GM04504 (cell line): ENCODE data around the gene BTRC.

Source experiments
- DNase-seq: peaks from one replicate; pipeline ENCODE4 v3.0.0-alpha.2; 2012; ENCODE audit warnings: low read depth

Gene BTRC

GRCh38 chr10:101444058-101444898, 90.3 kb downstream of the BTRC start:
- no peak for DNase-seq

GRCh38 chr10:101446071-101446470, 92.1 kb downstream of the BTRC start:
- DNase-seq, result no peak

GRCh38 chr10:101446947-101447346, 93.0 kb downstream of the BTRC start:
- no peak for DNase-seq

GRCh38 chr10:101447477-101447876, 93.5 kb downstream of the BTRC start:
- no peak for DNase-seq

- DNase-seq, result no peak
Measured at GRCh38 chr10:101450277-101451080, 96.5 kb downstream of the BTRC start.

GRCh38 chr10:101451261-101451660, 97.3 kb downstream of the BTRC start:
- no peak for DNase-seq

- DNase-seq, result no peak
Measured at GRCh38 chr10:101451667-101452069, 97.7 kb downstream of the BTRC start.

GRCh38 chr10:101452176-101452575, 98.2 kb downstream of the BTRC start:
- no peak for DNase-seq

GRCh38 chr10:101452593-101452992, 98.6 kb downstream of the BTRC start:
- no peak for DNase-seq

- no peak for DNase-seq
Measured at GRCh38 chr10:101453318-101453717, 99.4 kb downstream of the BTRC start.

- DNase-seq, result no peak
Measured at GRCh38 chr10:101453791-101454718, 100.1 kb downstream of the BTRC start.

GRCh38 chr10:101458869-101459268, 104.9 kb downstream of the BTRC start:
- no peak for DNase-seq

GRCh38 chr10:101464082-101464481, 110.1 kb downstream of the BTRC start:
- DNase-seq, result no peak

GRCh38 chr10:101464599-101464998, 110.6 kb downstream of the BTRC start:
- no peak for DNase-seq

- no peak for DNase-seq
Measured at GRCh38 chr10:101466016-101466912, 112.3 kb downstream of the BTRC start.

- peak; percentile 39 for DNase-seq
Measured at GRCh38 chr10:101467286-101467770, 113.4 kb downstream of the BTRC start.

- no peak for DNase-seq
Measured at GRCh38 chr10:101468159-101468558, 114.2 kb downstream of the BTRC start.

GRCh38 chr10:101476383-101476782, 122.4 kb downstream of the BTRC start:
- no peak for DNase-seq

GRCh38 chr10:101478956-101479355, 125.0 kb downstream of the BTRC start:
- DNase-seq, result no peak

GRCh38 chr10:101481256-101481655, 127.3 kb downstream of the BTRC start:
- DNase-seq, result no peak

- DNase-seq, result no peak
Measured at GRCh38 chr10:101482568-101482967, 128.6 kb downstream of the BTRC start.
